Activated naive CD4-positive, alpha-beta T cell treated with Interleukin-2 at 50 U/mL for 16 hours (primary cell): ENCODE measurements around the gene KANK2.

Experiments
- DNase-seq: peaks from one replicate; pipeline ENCODE4 v3.0.0-alpha.2; 2020

Gene KANK2

GRCh38 chr19:11225172-11225571 lies 27.8 kb upstream of the KANK2 start:
- no peak for DNase-seq

GRCh38 chr19:11224429-11224828 lies 27.1 kb upstream of the KANK2 start:
- DNase-seq = no peak

GRCh38 chr19:11223200-11223599 lies 25.9 kb upstream of the KANK2 start:
- no peak for DNase-seq

- no peak for DNase-seq
Observed at GRCh38 chr19:11221082-11221598, 23.8 kb upstream of the KANK2 start.

- no peak for DNase-seq
Observed at GRCh38 chr19:11214387-11214786, 17.0 kb upstream of the KANK2 start.

GRCh38 chr19:11210656-11210928 lies 13.2 kb upstream of the KANK2 start:
- no peak for DNase-seq

- DNase-seq = no peak
Observed at GRCh38 chr19:11209839-11210655, 12.7 kb upstream of the KANK2 start.

- no peak for DNase-seq
Observed at GRCh38 chr19:11208561-11209471, 11.5 kb upstream of the KANK2 start.

GRCh38 chr19:11205939-11206570 lies 8.7 kb upstream of the KANK2 start:
- no peak for DNase-seq

GRCh38 chr19:11204943-11205349 lies 7.6 kb upstream of the KANK2 start:
- no peak for DNase-seq

GRCh38 chr19:11204076-11204602 lies 6.8 kb upstream of the KANK2 start:
- no peak for DNase-seq

- peak; percentile 43 for DNase-seq
Observed at GRCh38 chr19:11203194-11204075, 6.1 kb upstream of the KANK2 start.

GRCh38 chr19:11202488-11203193 lies 5.3 kb upstream of the KANK2 start:
- DNase-seq = no peak

- no peak for DNase-seq
Observed at GRCh38 chr19:11201791-11202190, 4.4 kb upstream of the KANK2 start.

GRCh38 chr19:11200931-11201330 lies 3.6 kb upstream of the KANK2 start:
- no peak for DNase-seq

- no peak for DNase-seq
Observed at GRCh38 chr19:11200015-11200574, 2.8 kb upstream of the KANK2 start.

- DNase-seq = no peak
Observed at GRCh38 chr19:11199517-11199916, 2.2 kb upstream of the KANK2 start.

GRCh38 chr19:11198769-11199424 lies 1.6 kb upstream of the KANK2 start:
- DNase-seq = no peak

GRCh38 chr19:11198175-11198534 lies 810 bp upstream of the KANK2 start:
- DNase-seq = no peak

- DNase-seq = no peak
Observed at GRCh38 chr19:11196406-11197287, 698 bp downstream of the KANK2 start.
